H54 (cell line): ENCODE data around the gene KRTAP9-8.
"Not testable (repeated sequence)": the region's sequence is repeated elsewhere in the genome, so short reads cannot be mapped to it uniquely, and the experiment has no call there.

Source experiments
- DNase-seq: peaks from one replicate; pipeline ENCODE4 v3.0.0; 2011; ENCODE audit warnings: low spot score, mixed read lengths; ENCODE audit not compliant: insufficient read length
- FAIRE-seq: peaks from 3 replicates; lab custom pipeline; 2011; peaks lifted over from hg19 to GRCh38; lab: Jason Lieb, UNC
- POLR2A ChIP-seq: IDR thresholded peaks from 2 replicates; pipeline ENCODE4 v1.6.1; 2011; ENCODE audit warnings: low read depth, mild to moderate bottlenecking, low read length

KRTAP9-8 gene

GRCh38 chr17:41251261-41251660, 13.5 kb downstream of the KRTAP9-8 start:
- no peak for TF ChIP-seq POLR2A

GRCh38 chr17:41254861-41255260, 17.1 kb downstream of the KRTAP9-8 start:
- TF ChIP-seq POLR2A, result no peak
- DNase-seq (no peak), FAIRE-seq (no peak)

More at GRCh38 chr17:41251261-41251660, 13.5 kb downstream of the KRTAP9-8 start:
- DNase-seq, result no peak
- FAIRE-seq, result no peak

DNA sequence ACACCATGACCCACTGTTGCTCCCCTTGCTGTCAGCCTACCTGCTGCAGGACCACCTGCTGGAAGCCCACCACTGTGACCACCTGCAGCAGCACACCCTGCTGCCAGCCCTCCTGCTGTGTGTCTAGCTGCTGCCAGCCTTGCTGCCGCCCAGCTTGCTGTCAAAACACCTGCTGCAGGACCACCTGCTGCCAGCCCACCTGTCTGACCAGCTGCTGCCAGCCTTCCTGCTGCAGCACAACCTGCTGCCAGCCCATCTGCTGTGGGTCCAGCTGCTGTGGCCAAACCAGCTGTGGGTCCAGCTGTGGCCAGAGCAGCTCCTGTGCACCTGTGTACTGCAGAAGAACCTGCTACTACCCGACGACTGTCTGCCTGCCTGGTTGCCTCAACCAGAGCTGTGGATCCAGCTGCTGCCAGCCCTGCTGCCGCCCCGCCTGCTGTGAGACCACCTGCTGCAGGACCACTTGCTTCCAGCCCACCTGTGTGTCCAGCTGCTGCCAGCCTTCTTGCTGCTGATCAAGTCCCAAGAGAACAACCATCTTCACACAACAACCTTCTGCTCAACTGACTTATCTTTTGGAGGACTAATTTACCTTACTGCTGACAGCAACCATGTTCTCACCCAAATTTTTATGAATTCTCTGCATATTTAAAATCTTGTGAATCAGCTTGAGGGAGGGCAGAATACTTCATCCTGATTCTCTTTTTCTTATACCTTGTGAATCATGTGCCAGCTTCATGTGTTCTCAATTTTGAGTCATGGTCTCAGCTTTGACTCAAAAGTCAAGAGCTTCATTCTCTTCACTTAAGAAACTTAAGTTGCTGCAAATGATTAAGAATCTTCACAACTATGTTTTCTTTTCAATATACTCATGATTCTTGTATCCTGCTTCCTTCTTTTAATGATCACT, 17.8 kb downstream of the KRTAP9-8 start, which contains the start of gene KRTAP9-9:
KRTAP9-9 (plus strand) TSS at position 4 of the 910 bp plus-strand sequence.
- FAIRE-seq, DNase-seq: not testable (repeated sequence)

DNA sequence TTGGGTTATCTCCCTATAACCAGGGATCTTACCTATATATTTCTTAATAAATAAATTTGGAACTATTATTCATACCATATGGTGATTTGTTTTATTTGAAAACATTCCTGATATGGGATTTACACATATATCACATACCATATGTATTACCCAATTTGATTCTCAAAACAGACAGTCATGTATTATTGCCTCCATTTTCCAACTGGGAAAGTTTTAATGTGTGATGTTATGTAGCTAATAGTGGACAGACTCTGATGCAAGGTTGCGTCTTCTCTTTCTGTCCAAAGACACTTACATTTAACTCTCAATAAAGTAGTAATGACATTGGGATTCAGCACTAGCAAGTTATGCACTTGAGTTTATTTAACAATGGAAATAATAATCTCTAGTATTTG, 18.5 kb downstream of the KRTAP9-8 start:
- FAIRE-seq, result peak; percentile 36
- no peak for DNase-seq
- no peak for TF ChIP-seq POLR2A

DNA sequence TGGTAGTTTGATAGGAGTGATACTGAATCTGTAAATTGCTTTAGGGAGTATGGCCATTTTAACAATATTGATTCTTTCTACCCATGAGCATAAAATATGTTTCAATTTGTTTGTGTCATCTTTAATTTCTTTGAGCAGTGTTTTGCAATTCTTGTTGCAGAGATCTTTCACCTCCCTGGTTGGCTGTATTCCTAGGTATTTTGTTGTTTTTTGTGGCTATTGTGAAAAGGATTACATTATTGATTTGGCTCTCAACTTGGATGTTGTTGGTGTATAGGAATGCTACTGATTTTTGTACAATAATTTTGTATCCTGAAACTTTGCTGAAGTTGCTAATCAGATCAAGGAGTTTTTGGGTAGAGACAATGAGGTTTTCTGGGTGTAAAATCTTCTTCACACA, 20.6 kb downstream of the KRTAP9-8 start:
- no peak for TF ChIP-seq POLR2A
- FAIRE-seq, result no peak
- no peak for DNase-seq

DNA sequence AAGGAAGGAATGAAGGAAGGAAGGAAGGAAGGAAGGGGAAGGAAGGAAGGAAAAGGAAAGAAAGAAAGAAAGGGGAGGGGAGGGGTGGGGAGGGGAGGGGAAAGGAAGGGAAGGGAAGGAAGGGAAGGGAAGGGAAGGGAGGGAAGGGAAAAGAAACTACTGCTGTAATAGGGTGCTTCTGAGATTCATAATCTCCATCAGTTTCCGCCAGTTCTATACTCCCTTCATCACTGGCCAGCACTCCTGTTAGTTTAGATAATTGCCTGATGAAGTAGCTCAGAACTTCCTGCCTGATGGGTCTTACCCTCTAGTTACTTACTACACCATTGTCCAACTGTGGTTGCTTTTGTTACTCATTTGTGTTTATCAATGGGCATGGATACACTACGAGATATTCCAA, 25.4 kb downstream of the KRTAP9-8 start:
- FAIRE-seq (no peak), DNase-seq (no peak)
- no peak for TF ChIP-seq POLR2A

DNA sequence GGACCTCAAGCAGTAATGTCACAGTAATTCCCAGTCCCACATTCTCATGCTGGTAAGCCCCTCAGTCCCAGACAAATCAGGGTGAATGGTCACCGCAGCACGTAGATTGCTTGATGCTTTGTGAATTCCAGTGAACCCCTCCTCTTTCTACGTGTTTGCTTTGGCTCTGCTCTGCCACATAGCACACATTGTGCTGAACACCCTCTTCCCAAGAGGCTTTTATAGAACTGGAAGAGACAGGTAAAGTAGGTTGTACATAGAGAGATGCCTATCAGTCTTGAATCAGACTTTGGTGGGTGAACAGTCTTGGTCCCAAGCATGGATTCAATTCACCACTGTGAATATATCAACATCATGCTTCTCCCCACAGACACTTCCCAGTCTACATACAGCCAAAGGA, 26.8 kb downstream of the KRTAP9-8 start:
- no peak for DNase-seq
- FAIRE-seq, result no peak
- no peak for TF ChIP-seq POLR2A

DNA sequence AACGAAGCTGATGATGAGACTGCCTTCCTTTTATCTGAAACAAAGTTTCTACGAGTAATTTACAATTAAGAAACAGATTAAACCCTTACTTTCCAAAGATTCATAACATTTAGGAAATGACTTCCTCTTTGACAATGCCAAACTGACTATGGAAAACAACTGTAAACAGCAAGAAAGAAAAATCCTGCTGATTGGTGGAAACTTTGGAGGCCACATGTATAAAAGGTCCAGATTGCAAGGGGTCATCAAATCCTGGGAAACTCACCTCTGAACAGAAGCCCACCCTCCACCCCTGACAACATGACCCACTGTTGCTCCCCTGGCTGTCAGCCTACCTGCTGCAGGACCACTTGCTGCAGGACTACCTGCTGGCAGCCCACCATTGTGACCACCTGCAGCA, 27.3 kb downstream of the KRTAP9-8 start, which contains the start of gene KRTAP9-6:
KRTAP9-6 (plus strand) TSS at position 301 of the 400 bp plus-strand sequence; CDS start at position 301, 0 bp downstream.
- no peak for TF ChIP-seq POLR2A
- FAIRE-seq (peak; percentile 27), DNase-seq (no peak)

DNA sequence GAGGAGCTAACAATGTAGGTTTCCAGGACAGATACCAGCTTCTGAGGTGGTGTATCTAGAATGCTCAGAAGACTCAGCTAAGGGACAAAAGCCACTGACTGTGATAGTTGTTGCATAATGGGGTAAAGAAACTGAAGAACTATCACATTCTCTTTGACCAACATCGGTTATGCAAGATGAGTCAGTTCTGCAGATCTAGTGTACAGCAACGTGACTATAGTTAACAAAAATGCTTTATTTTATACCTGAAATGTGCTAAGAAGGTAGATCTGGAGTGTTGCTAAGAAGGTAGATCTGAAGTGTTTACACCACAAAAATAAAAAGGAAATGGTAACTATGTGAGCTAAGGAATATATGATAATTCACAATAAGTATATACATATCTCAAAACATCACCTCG, 29.9 kb downstream of the KRTAP9-8 start:
- FAIRE-seq (no peak), DNase-seq (no peak)
- no peak for TF ChIP-seq POLR2A

- not testable (repeated sequence) for DNase-seq, FAIRE-seq
These were observed 33.5 kb downstream of the KRTAP9-8 start for GRCh38 chr17:41271323-41271722.

- no peak for TF ChIP-seq POLR2A
- no peak for FAIRE-seq
These were observed 34.1 kb downstream of the KRTAP9-8 start for GRCh38 chr17:41271858-41272257.

GRCh38 chr17:41275648-41276190, 37.9 kb downstream of the KRTAP9-8 start, which contains the start of gene KRTAP9-7:
TSS of gene KRTAP9-7 (plus strand) at chr17:41275698. CDS start at chr17:41275698, 0 bp downstream.
- FAIRE-seq, DNase-seq: not testable (repeated sequence)

More at GRCh38 chr17:41271858-41272257, 34.1 kb downstream of the KRTAP9-8 start:
- DNase-seq, result no peak

DNA sequence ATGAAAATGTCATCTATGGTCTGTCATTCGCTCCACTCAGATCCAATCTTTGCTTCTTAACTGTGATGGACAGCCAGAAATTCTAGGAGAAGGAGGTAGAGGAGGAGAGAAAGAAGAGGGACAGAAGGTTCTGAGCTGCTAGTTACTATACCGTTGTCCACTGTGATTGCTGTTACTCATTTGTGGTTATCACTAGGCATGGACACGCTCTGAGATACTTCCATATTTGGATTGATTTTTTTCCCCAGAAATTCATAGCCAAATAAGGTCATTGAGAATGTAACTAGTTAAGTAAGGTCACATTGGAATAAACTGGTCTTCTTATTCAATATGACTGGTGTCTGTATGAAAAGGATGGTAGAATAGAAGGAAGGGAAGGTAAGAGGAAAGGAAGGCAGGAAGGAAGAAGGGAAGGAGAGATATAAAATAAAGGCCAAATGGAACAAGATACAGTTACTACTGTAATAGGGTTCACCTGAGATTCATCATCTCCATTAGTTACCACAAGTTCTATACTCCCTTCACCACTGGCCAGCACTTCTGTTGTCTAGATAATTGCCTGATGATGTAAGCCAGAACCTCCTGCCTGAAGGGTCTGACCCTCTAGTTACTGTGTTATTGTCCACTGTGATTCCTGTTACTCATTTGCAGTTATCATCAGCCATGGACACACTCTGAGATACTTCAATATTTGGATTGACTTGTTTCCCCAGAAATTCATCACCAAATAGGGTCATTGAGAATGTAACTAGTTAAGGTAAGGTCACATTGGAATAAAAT, 40.6 kb downstream of the KRTAP9-8 start:
- FAIRE-seq (peak; percentile 33), DNase-seq (no peak)

GRCh38 chr17:41284043-41284442, 46.2 kb downstream of the KRTAP9-8 start:
- no peak for TF ChIP-seq POLR2A
- DNase-seq, result no peak
- FAIRE-seq, result no peak

More for the DNA sequence above, 40.6 kb downstream of the KRTAP9-8 start:
- no peak for TF ChIP-seq POLR2A
